A549 (cell line): ENCODE data around the gene MED14. TPM values are rescaled to one million over a fixed set of nuclear protein-coding genes. Genes with fewer than 3 reads are reported as not detected.

Source experiments
- ATAC-seq, 2 experiments: fragments of 200-7000 bp in 1 of 2; fragments of >200 bp in 1 of 2; cut with Nextera tagmentation in 1 of 2; cut with Tn5 transposase in 1 of 2; 3 replicates each; pipeline versions ENCODE4 v1.8.0 to v1.9.1; 2018 to 2020; ENCODE audit warnings: mild to moderate bottlenecking in 1 of 2, moderate library complexity in 1 of 2
- CTCF ChIA-PET: fragments of 300-600 bp; sonication (Branson Sonifier 250); formaldehyde crosslinking; extraction: SDS; loops from one replicate; lab custom pipeline; 2021; ENCODE audit warnings: antibody characterized with exemption, inconsistent platforms; lab: Yijun Ruan, JAX
- POLR2A ChIA-PET: fragments of 350-600 bp; formaldehyde crosslinking; extraction: SDS; loops from one replicate; lab custom pipeline; 2021; ENCODE audit warnings: antibody characterized with exemption, inconsistent platforms; lab: Yijun Ruan, JAX
- DNase-seq, 2 experiments: peaks; one replicate each; pipeline versions ENCODE4 v3.0.0 to v3.0.0-alpha.2; 2011 to 2016; ENCODE audit warnings: low read depth in 1 of 2, low spot score in 1 of 2
- FAIRE-seq: peaks from 2 replicates; lab custom pipeline; 2011; peaks lifted over from hg19 to GRCh38; lab: Jason Lieb, UNC
- H3K27ac ChIP-seq, 2 experiments: fragments of >200 bp; sonication (Bioruptor Twin); formaldehyde crosslinking; 3 replicates each; pipeline ENCODE4 v1.5.1; 2016 to 2017
- H3K4me1 ChIP-seq: fragments of >200 bp; sonication (Bioruptor Twin); formaldehyde crosslinking; 3 replicates; pipeline ENCODE4 v1.6.1; 2016
- H3K4me2 ChIP-seq: fragments of >200 bp; sonication (Bioruptor Twin); formaldehyde crosslinking; 3 replicates; pipeline ENCODE4 v1.6.1; 2016
- H3K4me3 ChIP-seq: fragments of >200 bp; sonication (Bioruptor Twin); formaldehyde crosslinking; 3 replicates; pipeline ENCODE4 v1.5.1; 2016
- H3K9me3 ChIP-seq: fragments of >200 bp; sonication (Bioruptor Twin); formaldehyde crosslinking; 3 replicates; pipeline ENCODE4 v1.6.1; 2016
- BCL3 ChIP-seq: fragments of >200 bp; sonication (Bioruptor Twin); formaldehyde crosslinking; IDR thresholded peaks from 3 replicates; pipeline ENCODE4 v1.6.1; 2016
- BHLHE40 ChIP-seq: IDR thresholded peaks from 2 replicates; pipeline ENCODE4 v1.6.1; 2012; ENCODE audit warnings: low read depth, low read length, inconsistent platforms
- CBX8 ChIP-seq: fragments of 200-600 bp; sonication (generic); IDR thresholded peaks from 2 replicates; pipeline ENCODE4 v1.6.1; 2016
- CHD2 ChIP-seq: fragments of 150-350 bp; IDR thresholded peaks from 2 replicates; pipeline ENCODE4 v1.6.1; 2014; ENCODE audit warnings: low read length; ENCODE audit not compliant: partially characterized antibody
- FOSL2 ChIP-seq, 2 experiments: fragments of 450-650 bp in 1 of 2; fragments of >200 bp in 1 of 2; sonication (Bioruptor Twin) in 1 of 2; formaldehyde crosslinking; IDR thresholded peaks; 2 replicates each; pipeline versions ENCODE4 v1.5.0 to v1.6.1; 2016 to 2020; ENCODE audit warnings: mild to moderate bottlenecking in 1 of 2, moderate library complexity in 1 of 2
- GATA3 ChIP-seq: IDR thresholded peaks from 2 replicates; pipeline ENCODE4 v1.6.1; 2012; ENCODE audit warnings: borderline replicate concordance
- HES2 ChIP-seq: fragments of >200 bp; sonication (Bioruptor Twin); formaldehyde crosslinking; IDR thresholded peaks from 2 replicates; pipeline ENCODE4 v1.6.1; 2016
- HOXB5 ChIP-seq: fragments of 250-450 bp; sonication (Bioruptor Pico); IDR thresholded peaks from 2 replicates; pipeline ENCODE4 v1.5.0; 2020; ENCODE audit warnings: mild to moderate bottlenecking, moderate library complexity
- JUNB ChIP-seq: fragments of >200 bp; sonication (Bioruptor Twin); formaldehyde crosslinking; IDR thresholded peaks from 2 replicates; pipeline ENCODE4 v1.6.1; 2016
- MAFK ChIP-seq: fragments of 450-650 bp; IDR thresholded peaks from 2 replicates; pipeline ENCODE4 v1.6.1; 2014; ENCODE audit not compliant: partially characterized antibody
- NFE2L2 ChIP-seq: fragments of 150-350 bp; conservative IDR thresholded peaks from 2 replicates; pipeline ENCODE4 v1.6.1; 2014; ENCODE audit warnings: low read length
- POLR2A ChIP-seq: IDR thresholded peaks from 2 replicates; pipeline ENCODE4 v1.6.1; 2012; ENCODE audit warnings: mild to moderate bottlenecking, low read length
- RAD21 ChIP-seq, 2 experiments: fragments of >200 bp in 1 of 2; sonication (Bioruptor Twin) in 1 of 2; formaldehyde crosslinking in 1 of 2; IDR thresholded peaks in 1 of 2; conservative IDR thresholded peaks in 1 of 2; 2 replicates in 1 of 2; 3 replicates in 1 of 2; pipeline ENCODE4 v1.6.1; 2012 to 2018; ENCODE audit warnings: inconsistent platforms in 1 of 2
- TFCP2L1 ChIP-seq: fragments of 250-450 bp; sonication (Bioruptor Pico); IDR thresholded peaks from 2 replicates; pipeline ENCODE4 v1.5.0; 2021; ENCODE audit warnings: mild to moderate bottlenecking
- ZC3H11A ChIP-seq: fragments of 450-650 bp; IDR thresholded peaks from 2 replicates; pipeline ENCODE4 v1.6.1; 2014; ENCODE audit warnings: antibody characterized with exemption, mild to moderate bottlenecking
- WGBS: methylation state at CpG from one replicate; pipeline ENCODE4 v1.1.6; 2017; ENCODE audit errors: missing lambda C conversion rate; 5-methylcytosine and 5-hydroxymethylcytosine counted together
- polyA plus RNA-seq, 4 experiments: library from polyadenylated mRNA; depleted of rRNA in 3 of 4; stranded (reverse); fragments of >200 nt; fragmentation: RNase III in 1 of 4; extraction: RNeasy Plus Mini Kit Qiagen cat#74134 plus additional on column Dnase treatment in 1 of 4; gene quantifications; 2 replicates in 3 of 4; 3 replicates in 1 of 4; pipeline ENCODE4 v1.2.3, GENCODE V29; 2011 to 2017
- TF ChIP-seq, protein P1 (sequence below): fragments of 150-350 bp; IDR thresholded peaks from 2 replicates; pipeline ENCODE4 v1.6.1; 2014; ENCODE audit warnings: low read depth, mild to moderate bottlenecking, low read length
- TF ChIP-seq, protein P2 (sequence below): fragments of 200-600 bp; sonication (generic); IDR thresholded peaks from 2 replicates; pipeline ENCODE4 v1.6.1; 2016; ENCODE audit warnings: antibody characterized with exemption, mild to moderate bottlenecking, moderate library complexity
- TF ChIP-seq, protein P3 (sequence below): fragments of 250-450 bp; sonication (Bioruptor Pico); IDR thresholded peaks from 2 replicates; pipeline ENCODE4 v1.5.0; 2020; ENCODE audit warnings: low read depth, mild to moderate bottlenecking, moderate library complexity

Gene MED14
- polyA plus RNA-seq, 2 of the 4 experiments (the other 2 are of a cell fraction), result 26.8 to 62.0 TPM

DNA sequence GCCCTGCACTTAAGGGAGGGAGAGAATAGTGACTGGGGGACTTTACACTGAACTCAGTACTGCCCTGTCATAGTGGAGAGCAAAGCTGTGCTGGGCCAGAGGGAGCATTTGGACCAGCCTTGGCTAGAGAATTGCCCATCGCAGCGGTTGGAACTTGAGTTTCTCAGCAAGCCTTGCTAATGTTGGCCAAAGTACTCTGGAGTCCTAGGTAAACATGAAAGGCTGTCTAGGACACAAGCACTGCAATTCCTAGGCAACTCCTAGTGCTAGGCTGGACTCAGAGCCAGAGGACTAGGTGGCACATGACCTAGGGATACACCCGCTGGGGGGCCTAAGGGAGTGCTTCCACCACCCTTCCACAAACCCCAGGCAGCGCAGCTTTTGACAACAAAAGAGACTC lies 15.0 kb downstream of the MED14 start:
- CTCF ChIA-PET, result interaction anchor here (1.7 kb wide), 1 partner anchor 12 kb away, joined by 3 read pairs; no protein-coding TSS in a partner anchor
- Histone ChIP-seq H3K4me2 (no peak overlapping the region), H3K9me3 (no peaks in the 10 kb centered on the region), H3K27ac (no peak overlapping the region), H3K4me3 (no peak overlapping the region), H3K4me1 (peaks cover 7% of the 10 kb centered on the region; the same call in 1 of the 3 replicates)
- ATAC-seq (no peak), FAIRE-seq (no peak), DNase-seq (no peak)
- TF ChIP-seq RAD21 (conservative IDR thresholded peaks at IDR 0.05 in 1 of 2, IDR thresholded peaks at IDR 0.05 in 1 of 2) (no peak), FOSL2 (IDR thresholded peaks at IDR 0.05) (no peak), FOSL2 (CRISPR knock-in tag; IDR thresholded peaks at IDR 0.05) (no peak), JUNB (no peak)
- TF ChIP-seq, protein P1, sequence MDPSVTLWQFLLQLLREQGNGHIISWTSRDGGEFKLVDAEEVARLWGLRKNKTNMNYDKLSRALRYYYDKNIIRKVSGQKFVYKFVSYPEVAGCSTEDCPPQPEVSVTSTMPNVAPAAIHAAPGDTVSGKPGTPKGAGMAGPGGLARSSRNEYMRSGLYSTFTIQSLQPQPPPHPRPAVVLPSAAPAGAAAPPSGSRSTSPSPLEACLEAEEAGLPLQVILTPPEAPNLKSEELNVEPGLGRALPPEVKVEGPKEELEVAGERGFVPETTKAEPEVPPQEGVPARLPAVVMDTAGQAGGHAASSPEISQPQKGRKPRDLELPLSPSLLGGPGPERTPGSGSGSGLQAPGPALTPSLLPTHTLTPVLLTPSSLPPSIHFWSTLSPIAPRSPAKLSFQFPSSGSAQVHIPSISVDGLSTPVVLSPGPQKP, result no peak
- POLR2A ChIA-PET, result no interaction called here
- WGBS, result 100% methylated on average over 3 of the region's 4 CpGs

DNA sequence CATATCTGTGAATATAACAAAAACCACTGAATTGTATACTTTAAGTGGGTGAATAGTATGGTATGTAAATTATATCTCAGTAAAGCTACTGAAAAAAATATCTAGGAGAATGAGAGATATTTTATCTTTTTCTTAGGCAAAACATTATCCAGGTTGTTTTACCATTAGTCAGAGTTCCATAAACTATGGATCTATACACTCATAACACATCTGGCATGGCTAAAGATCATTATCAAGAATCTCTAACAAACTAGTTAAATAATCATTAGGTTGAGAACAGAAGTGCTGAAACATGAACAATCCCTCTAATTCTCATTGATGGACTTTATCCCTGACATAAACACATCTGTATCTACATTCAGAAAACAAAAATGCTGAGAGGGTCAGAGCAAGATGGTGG lies 15.6 kb downstream of the MED14 start:
- ATAC-seq (no peak), DNase-seq (no peak), FAIRE-seq (peak; percentile 46)
- TF ChIP-seq HES2, result no peak
- no peak for TF ChIP-seq MAFK
- no peak for TF ChIP-seq TFCP2L1 (CRISPR knock-in tag)
- TF ChIP-seq CBX8, result no peak
- no peak for TF ChIP-seq CHD2
- TF ChIP-seq, protein P2, sequence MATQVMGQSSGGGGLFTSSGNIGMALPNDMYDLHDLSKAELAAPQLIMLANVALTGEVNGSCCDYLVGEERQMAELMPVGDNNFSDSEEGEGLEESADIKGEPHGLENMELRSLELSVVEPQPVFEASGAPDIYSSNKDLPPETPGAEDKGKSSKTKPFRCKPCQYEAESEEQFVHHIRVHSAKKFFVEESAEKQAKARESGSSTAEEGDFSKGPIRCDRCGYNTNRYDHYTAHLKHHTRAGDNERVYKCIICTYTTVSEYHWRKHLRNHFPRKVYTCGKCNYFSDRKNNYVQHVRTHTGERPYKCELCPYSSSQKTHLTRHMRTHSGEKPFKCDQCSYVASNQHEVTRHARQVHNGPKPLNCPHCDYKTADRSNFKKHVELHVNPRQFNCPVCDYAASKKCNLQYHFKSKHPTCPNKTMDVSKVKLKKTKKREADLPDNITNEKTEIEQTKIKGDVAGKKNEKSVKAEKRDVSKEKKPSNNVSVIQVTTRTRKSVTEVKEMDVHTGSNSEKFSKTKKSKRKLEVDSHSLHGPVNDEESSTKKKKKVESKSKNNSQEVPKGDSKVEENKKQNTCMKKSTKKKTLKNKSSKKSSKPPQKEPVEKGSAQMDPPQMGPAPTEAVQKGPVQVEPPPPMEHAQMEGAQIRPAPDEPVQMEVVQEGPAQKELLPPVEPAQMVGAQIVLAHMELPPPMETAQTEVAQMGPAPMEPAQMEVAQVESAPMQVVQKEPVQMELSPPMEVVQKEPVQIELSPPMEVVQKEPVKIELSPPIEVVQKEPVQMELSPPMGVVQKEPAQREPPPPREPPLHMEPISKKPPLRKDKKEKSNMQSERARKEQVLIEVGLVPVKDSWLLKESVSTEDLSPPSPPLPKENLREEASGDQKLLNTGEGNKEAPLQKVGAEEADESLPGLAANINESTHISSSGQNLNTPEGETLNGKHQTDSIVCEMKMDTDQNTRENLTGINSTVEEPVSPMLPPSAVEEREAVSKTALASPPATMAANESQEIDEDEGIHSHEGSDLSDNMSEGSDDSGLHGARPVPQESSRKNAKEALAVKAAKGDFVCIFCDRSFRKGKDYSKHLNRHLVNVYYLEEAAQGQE, result no peak
- no peak for TF ChIP-seq POLR2A
- no peak for TF ChIP-seq ZC3H11A
- no peak for TF ChIP-seq HOXB5 (CRISPR knock-in tag)
- TF ChIP-seq BCL3, result no peak
- TF ChIP-seq BHLHE40, result no peak
- TF ChIP-seq NFE2L2, result no peak
- TF ChIP-seq, protein P3, sequence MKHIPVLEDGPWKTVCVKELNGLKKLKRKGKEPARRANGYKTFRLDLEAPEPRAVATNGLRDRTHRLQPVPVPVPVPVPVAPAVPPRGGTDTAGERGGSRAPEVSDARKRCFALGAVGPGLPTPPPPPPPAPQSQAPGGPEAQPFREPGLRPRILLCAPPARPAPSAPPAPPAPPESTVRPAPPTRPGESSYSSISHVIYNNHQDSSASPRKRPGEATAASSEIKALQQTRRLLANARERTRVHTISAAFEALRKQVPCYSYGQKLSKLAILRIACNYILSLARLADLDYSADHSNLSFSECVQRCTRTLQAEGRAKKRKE (CRISPR knock-in tag), result no peak
- no peak for TF ChIP-seq GATA3
- ChIA-PET POLR2A (no interaction called here), CTCF (interaction anchor here (1.7 kb wide), 1 partner anchor 11 kb away, joined by 3 read pairs; no protein-coding TSS in a partner anchor)
- Histone ChIP-seq H3K4me2 (no peak overlapping the region), H3K27ac (no peak overlapping the region), H3K4me1 (peaks cover 7% of the 10 kb centered on the region; the same call in 1 of the 3 replicates), H3K9me3 (no peaks in the 10 kb centered on the region), H3K4me3 (no peak overlapping the region)
